Right lung (tissue), 5 donors: ENCODE data around the gene IPO11. TPM values are rescaled to one million over a fixed set of nuclear protein-coding genes. Genes with fewer than 3 reads are reported as not detected.
A peak's percentile ranks its signal among the peaks of the same experiment; 100 is the strongest.
"Not testable (repeated sequence)": the region's sequence is repeated elsewhere in the genome, so short reads cannot be mapped to it uniquely, and the experiment has no call there.

Experiments
- DNase-seq, 2 donors: peaks; one replicate each; pipeline ENCODE4 v3.0.0-alpha.2; 2013
- polyA plus RNA-seq, 5 donors: library from polyadenylated mRNA; unstranded; fragments of 120-200 nt; gene quantifications; one replicate each; pipeline versions ENCODE4 v1.2.1 to v1.2.3, GENCODE V29; 2013; ENCODE audit warnings: inconsistent platforms in 1 of 5, low replicate concordance in 1 of 5; ENCODE audit not compliant: insufficient read length in 5 of 5, insufficient read depth in 1 of 5

IPO11 gene
- polyA plus RNA-seq, 5 donors, result 29.4 to 44.7 (median 41.1) TPM

- DNase-seq, result no peak
Observed at GRCh38 chr5:62564101-62564500, 151.5 kb downstream of the IPO11 start.

- not testable (repeated sequence) for DNase-seq
Observed at GRCh38 chr5:62565740-62566139, 153.2 kb downstream of the IPO11 start.

- no peak for DNase-seq
Observed at GRCh38 chr5:62568143-62568542, 155.6 kb downstream of the IPO11 start.

GRCh38 chr5:62568800-62569432 lies 156.4 kb downstream of the IPO11 start:
- DNase-seq, result no peak

GRCh38 chr5:62569470-62569869 lies 156.9 kb downstream of the IPO11 start:
- DNase-seq, result no peak

- no peak for DNase-seq
Observed at GRCh38 chr5:62572918-62573514, 160.5 kb downstream of the IPO11 start.

GRCh38 chr5:62574599-62574998 lies 162.0 kb downstream of the IPO11 start:
- DNase-seq, result no peak

- DNase-seq, result no peak
Observed at GRCh38 chr5:62575066-62575465, 162.5 kb downstream of the IPO11 start.

GRCh38 chr5:62575489-62575888 lies 162.9 kb downstream of the IPO11 start:
- no peak for DNase-seq

GRCh38 chr5:62576570-62577170 lies 164.1 kb downstream of the IPO11 start:
- no peak for DNase-seq

GRCh38 chr5:62577488-62577887 lies 164.9 kb downstream of the IPO11 start:
- no peak for DNase-seq

GRCh38 chr5:62578540-62578939 lies 166.0 kb downstream of the IPO11 start, which contains the start of gene LRRC70:
LRRC70 (plus strand) TSS chr5:62578819; CDS start chr5:62579439, 620 bp downstream.
- DNase-seq, result peak; percentile 49 to 52

- DNase-seq, result no peak
Observed at GRCh38 chr5:62579761-62580160, 167.2 kb downstream of the IPO11 start.

GRCh38 chr5:62581836-62582597 lies 169.5 kb downstream of the IPO11 start:
- DNase-seq, result no peak

- DNase-seq, result no peak
Observed at GRCh38 chr5:62584391-62584790, 171.8 kb downstream of the IPO11 start.

GRCh38 chr5:62585306-62585705 lies 172.7 kb downstream of the IPO11 start:
- no peak for DNase-seq

- DNase-seq, result no peak
Observed at GRCh38 chr5:62585751-62586150, 173.2 kb downstream of the IPO11 start.

GRCh38 chr5:62587737-62588136 lies 175.2 kb downstream of the IPO11 start:
- DNase-seq, result no peak

- no peak for DNase-seq
Observed at GRCh38 chr5:62588668-62589067, 176.1 kb downstream of the IPO11 start.

- DNase-seq, result no peak
Observed at GRCh38 chr5:62589504-62589903, 176.9 kb downstream of the IPO11 start.

GRCh38 chr5:62590387-62590786 lies 177.8 kb downstream of the IPO11 start:
- DNase-seq, result no peak

- no peak for DNase-seq
Observed at GRCh38 chr5:62592558-62592957, 180.0 kb downstream of the IPO11 start.

- DNase-seq, result no peak
Observed at GRCh38 chr5:62593331-62593730, 180.8 kb downstream of the IPO11 start.
